Endothelial cell of umbilical vein (primary cell): ENCODE measurements around the gene CIDEC. TPM values are rescaled to one million over a fixed set of nuclear protein-coding genes. Genes with fewer than 3 reads are reported as not detected.

Experiments
- BruUV-seq: library from RNA; stranded (reverse); fragments of 400-500 nt; replicated peaks from 2 replicates; lab custom pipeline; 2021; lab: Mats Ljungman, UMichigan
- CTCF ChIA-PET: fragments of 300-600, 350-600 bp; sonication (Branson Sonifier 250); formaldehyde crosslinking; loops from one replicate; lab custom pipeline; 2021; ENCODE audit warnings: antibody characterized with exemption, inconsistent platforms; lab: Charles Lee
- POLR2A ChIA-PET: fragments of 300-600, 350-600 bp; sonication (Branson Sonifier 250); formaldehyde crosslinking; loops from one replicate; lab custom pipeline; 2021; ENCODE audit warnings: antibody characterized with exemption, inconsistent platforms; lab: Charles Lee
- DNase-seq: peaks from one replicate; pipeline ENCODE4 v3.0.0-alpha.2; 2011; ENCODE audit warnings: low read depth, low spot score
- FAIRE-seq: peaks from 2 replicates; lab custom pipeline; 2011; peaks lifted over from hg19 to GRCh38; lab: Jason Lieb, UNC
- H2AFZ ChIP-seq: 2 replicates; pipeline ENCODE4 v1.6.0; 2012; ENCODE audit warnings: low read depth, low read length, control low read depth, inconsistent platforms
- H3K27ac ChIP-seq: 2 replicates; pipeline ENCODE4 v1.5.1; 2011; ENCODE audit warnings: low read depth, mild to moderate bottlenecking, control low read depth, low read length, moderate library complexity; ENCODE audit not compliant: insufficient read depth
- H3K27me3 ChIP-seq, 2 experiments: 2 replicates each; pipeline versions ENCODE4 v1.6.0 to v1.6.1; 2011; ENCODE audit warnings: low read length in 2 of 2, mixed read lengths in 1 of 2; ENCODE audit not compliant: control insufficient read depth in 2 of 2, insufficient read depth in 2 of 2
- H3K36me3 ChIP-seq, 2 experiments: 2 replicates in 1 of 2; 3 replicates in 1 of 2; pipeline ENCODE4 v1.5.1; 2011; ENCODE audit warnings: low read length in 2 of 2, mild to moderate bottlenecking in 1 of 2, moderate library complexity in 1 of 2; ENCODE audit not compliant: control insufficient read depth in 2 of 2, insufficient read depth in 2 of 2; ENCODE audit errors: extremely low read depth in 1 of 2
- H3K4me1 ChIP-seq: 3 replicates; pipeline ENCODE4 v1.5.1; 2011; ENCODE audit warnings: mild to moderate bottlenecking, low read length; ENCODE audit not compliant: control insufficient read depth, insufficient read depth; ENCODE audit errors: extremely low read depth
- H3K4me2 ChIP-seq: 2 replicates; pipeline ENCODE4 v1.6.1; 2011; ENCODE audit warnings: low read length, control low read depth, mixed read lengths; ENCODE audit not compliant: insufficient read depth
- H3K4me3 ChIP-seq, 3 experiments: fragments of 200-600 bp in 1 of 3; sonication (generic), shearing (Covaris generic) in 1 of 3; replicated peaks in 1 of 3; 2 replicates each; pipeline ENCODE4 v1.5.1; 2011 to 2016; ENCODE audit warnings: control low read depth in 3 of 3, low read length in 3 of 3, mild to moderate bottlenecking in 2 of 3, inconsistent platforms in 1 of 3, low read depth in 1 of 3, moderate library complexity in 1 of 3; ENCODE audit not compliant: insufficient read depth in 1 of 3
- H3K79me2 ChIP-seq: 2 replicates; pipeline ENCODE4 v1.6.0; 2012; ENCODE audit warnings: low read length, inconsistent platforms; ENCODE audit not compliant: control insufficient read depth, insufficient read depth
- H3K9ac ChIP-seq: replicated peaks from 2 replicates; pipeline ENCODE3; 2011; ENCODE audit warnings: low read length, control low read depth; ENCODE audit not compliant: insufficient read depth; ENCODE audit errors: extremely low read depth
- H3K9me1 ChIP-seq: replicated peaks from 3 replicates; pipeline ENCODE4 v1.6.0; 2011; ENCODE audit warnings: mild to moderate bottlenecking, low read length; ENCODE audit not compliant: control insufficient read depth, insufficient read depth; ENCODE audit errors: extremely low read depth
- H3K9me3 ChIP-seq: replicated peaks from 2 replicates; pipeline ENCODE4 v1.5.1; 2012; ENCODE audit warnings: low read length, inconsistent platforms; ENCODE audit not compliant: control insufficient read depth, insufficient read depth
- H4K20me1 ChIP-seq: replicated peaks from 2 replicates; pipeline ENCODE3; 2011; ENCODE audit warnings: mild to moderate bottlenecking, low read length; ENCODE audit not compliant: control insufficient read depth, insufficient read depth; ENCODE audit errors: extremely low read depth
- EZH2 ChIP-seq: IDR thresholded peaks from 2 replicates; pipeline ENCODE4 v1.6.1; 2012; ENCODE audit warnings: borderline replicate concordance, low read depth, mild to moderate bottlenecking, moderate library complexity, low read length, inconsistent platforms; ENCODE audit not compliant: severe bottlenecking
- FOS ChIP-seq: IDR thresholded peaks from 2 replicates; pipeline ENCODE4 v1.6.1; 2011; ENCODE audit warnings: mild to moderate bottlenecking, low read length, moderate library complexity, borderline replicate concordance; ENCODE audit not compliant: insufficient read depth
- GATA2 ChIP-seq: IDR thresholded peaks from 2 replicates; pipeline ENCODE4 v1.7.0; 2011; ENCODE audit warnings: low read depth, mild to moderate bottlenecking, moderate library complexity, mixed read lengths, low read length; ENCODE audit not compliant: insufficient read length, insufficient read depth
- JUN ChIP-seq: IDR thresholded peaks from 2 replicates; pipeline ENCODE4 v1.6.1; 2011; ENCODE audit warnings: borderline replicate concordance, low read depth; ENCODE audit not compliant: insufficient read length, insufficient read depth
- MAX ChIP-seq: IDR thresholded peaks from 2 replicates; pipeline ENCODE4 v1.6.1; 2011; ENCODE audit not compliant: insufficient read depth, insufficient read length
- MYC ChIP-seq: IDR thresholded peaks from one replicate; pipeline ENCODE4 v1.6.1; 2011; ENCODE audit warnings: mild to moderate bottlenecking, low read depth, low read length
- POLR2A ChIP-seq: IDR thresholded peaks from 2 replicates; pipeline ENCODE4 v1.6.1; 2012; ENCODE audit warnings: low read depth, mild to moderate bottlenecking, control low read depth, low read length
- POLR2AphosphoS5 ChIP-seq: IDR thresholded peaks from 2 replicates; pipeline ENCODE4 v1.6.1; 2012; ENCODE audit warnings: low read depth, mild to moderate bottlenecking, control low read depth, low read length, moderate library complexity; ENCODE audit not compliant: insufficient read depth
- dilution Hi-C: fragments of 300-500 bp; cut with MboI; formaldehyde crosslinking; loops from one replicate; pipeline ENCODE4 v1.15.0; 2019; ENCODE audit warnings: low sequenced_read_pairs; ENCODE audit not compliant: extremely low pct_ligation_motif_present
- intact Hi-C: fragments of 100-400 bp; cut with micrococcal nuclease; formaldehyde crosslinking; loops from one replicate; pipeline ENCODE4 v1.10.0; 2022
- polyA plus RNA-seq, 4 experiments: library from polyadenylated mRNA; depleted of rRNA in 3 of 4; stranded (reverse) in 3 of 4; unstranded in 1 of 4; fragments of >200 nt; gene quantifications; 2 replicates each; pipeline versions ENCODE4 v1.2.1 to v1.2.3, GENCODE V29; 2011 to 2012; ENCODE audit warnings: missing spikeins in 1 of 4
- total RNA-seq: library from RNA; stranded (reverse); gene quantifications from 2 replicates; pipeline ENCODE4 v1.2.3, GENCODE V29; 2021
- TF ChIP-seq, protein P1 (sequence below), 2 donors: IDR thresholded peaks; 1 replicate in 1 of 2; 2 replicates in 1 of 2; pipeline ENCODE4 v1.5.1; 2011; ENCODE audit warnings: low read length in 2 of 2, mild to moderate bottlenecking in 2 of 2, moderate library complexity in 2 of 2, control low read depth in 1 of 2, inconsistent platforms in 1 of 2, low read depth in 1 of 2; ENCODE audit not compliant: insufficient read depth in 1 of 2; ENCODE audit errors: extremely low read depth in 1 of 2

The CIDEC gene
- total and polyA plus RNA-seq, 2 donors (not counting 3 experiments of a cell fraction or from before 2014, with no cell fraction given): 0.14 TPM; not detected in 1

DNA sequence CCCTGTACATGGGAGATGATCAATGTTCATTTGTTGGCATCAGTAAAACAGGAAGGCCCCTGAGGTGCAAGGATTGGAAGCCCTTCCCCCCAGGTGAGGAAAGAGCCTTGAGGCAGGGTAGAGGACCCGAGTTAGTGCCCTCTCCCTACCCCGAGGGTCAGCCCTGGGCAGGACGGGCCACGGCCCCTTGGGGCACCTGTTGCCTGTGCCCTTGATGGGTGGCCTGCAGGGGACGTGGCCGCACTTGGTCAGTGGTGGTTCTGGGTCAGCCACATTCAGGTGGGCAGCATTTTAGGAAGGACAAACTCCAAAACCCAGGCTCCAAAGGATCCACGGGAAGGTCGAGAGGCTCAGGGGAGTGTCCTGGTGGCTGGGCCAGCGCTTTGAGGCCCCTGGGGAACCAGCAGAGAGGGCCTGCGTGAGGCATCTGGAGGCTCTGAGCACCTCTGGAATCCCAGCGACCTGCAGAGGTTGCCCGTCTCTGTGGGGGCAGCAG is 20.5 kb downstream of the CIDEC start:
- dilution Hi-C loops: no loop called here
- intact Hi-C loops: no loop called here
- no peak for TF ChIP-seq POLR2AphosphoS5
- TF ChIP-seq MAX: no peak
- TF ChIP-seq FOS: no peak
- TF ChIP-seq EZH2: no peak
- no peak for TF ChIP-seq POLR2A
- no peak for TF ChIP-seq MYC
- TF ChIP-seq, protein P1, sequence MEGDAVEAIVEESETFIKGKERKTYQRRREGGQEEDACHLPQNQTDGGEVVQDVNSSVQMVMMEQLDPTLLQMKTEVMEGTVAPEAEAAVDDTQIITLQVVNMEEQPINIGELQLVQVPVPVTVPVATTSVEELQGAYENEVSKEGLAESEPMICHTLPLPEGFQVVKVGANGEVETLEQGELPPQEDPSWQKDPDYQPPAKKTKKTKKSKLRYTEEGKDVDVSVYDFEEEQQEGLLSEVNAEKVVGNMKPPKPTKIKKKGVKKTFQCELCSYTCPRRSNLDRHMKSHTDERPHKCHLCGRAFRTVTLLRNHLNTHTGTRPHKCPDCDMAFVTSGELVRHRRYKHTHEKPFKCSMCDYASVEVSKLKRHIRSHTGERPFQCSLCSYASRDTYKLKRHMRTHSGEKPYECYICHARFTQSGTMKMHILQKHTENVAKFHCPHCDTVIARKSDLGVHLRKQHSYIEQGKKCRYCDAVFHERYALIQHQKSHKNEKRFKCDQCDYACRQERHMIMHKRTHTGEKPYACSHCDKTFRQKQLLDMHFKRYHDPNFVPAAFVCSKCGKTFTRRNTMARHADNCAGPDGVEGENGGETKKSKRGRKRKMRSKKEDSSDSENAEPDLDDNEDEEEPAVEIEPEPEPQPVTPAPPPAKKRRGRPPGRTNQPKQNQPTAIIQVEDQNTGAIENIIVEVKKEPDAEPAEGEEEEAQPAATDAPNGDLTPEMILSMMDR (IDR thresholded peaks at IDR 0.05; ENCODE audit: extremely low read depth in 1 of 2, insufficient read depth in 1 of 2, low read depth in 1 of 2, low read length in 2 of 2): no peak
- no peak for TF ChIP-seq GATA2
- no peak for TF ChIP-seq JUN
- Histone ChIP-seq H3K27me3 (no peaks in the 10 kb centered on the region), H3K9me1 (no peaks in the 10 kb centered on the region), H3K4me3 (no peak overlapping the region), H3K4me1 (no peaks in the 10 kb centered on the region), H2AFZ (no peak overlapping the region), H3K79me2 (no peaks in the 10 kb centered on the region), H4K20me1 (no peaks in the 10 kb centered on the region), H3K9ac (no peak overlapping the region), H3K9me3 (no peaks in the 10 kb centered on the region), H3K4me2 (no peak overlapping the region), H3K27ac (no peak overlapping the region), H3K36me3 (no peaks in the 10 kb centered on the region)
- DNase-seq (no peak), FAIRE-seq (no peak)
- CTCF ChIA-PET: no interaction called here
- POLR2A ChIA-PET: no interaction called here
- no TSS peak for BruUV-seq
